SK-N-SH treated with all-trans-retinoic acid at 6 μM for 48 hours (cell line): ENCODE data around the gene RRAGB.
A peak's percentile ranks its signal among the peaks of the same experiment; 100 is the strongest.
"Not testable (repeated sequence)": the region's sequence is repeated elsewhere in the genome, so short reads cannot be mapped to it uniquely, and the experiment has no call there.

ENCODE experiments used
- ATAC-seq: fragments of 200-7000 bp; cut with Tn5 transposase; 3 replicates; pipeline ENCODE4 v1.9.1; 2020; ENCODE audit warnings: mild to moderate bottlenecking, moderate library complexity
- BACH2 ChIP-seq: fragments of 250-450 bp; sonication (Bioruptor Pico); IDR thresholded peaks from 2 replicates; pipeline ENCODE4 v1.9.0; 2021; ENCODE audit warnings: mild to moderate bottlenecking, borderline replicate concordance
- CREB5 ChIP-seq: fragments of 250-450 bp; sonication (Bioruptor Pico); IDR thresholded peaks from 2 replicates; pipeline ENCODE4 v1.5.1; 2020; ENCODE audit warnings: low read depth, mild to moderate bottlenecking, moderate library complexity
- CSDC2 ChIP-seq: fragments of 250-450 bp; sonication (Bioruptor Pico); IDR thresholded peaks from 2 replicates; pipeline ENCODE4 v1.5.0; 2020; ENCODE audit warnings: mild to moderate bottlenecking, moderate library complexity
- CSRNP3 ChIP-seq: fragments of 250-450 bp; sonication (Bioruptor Pico); IDR thresholded peaks from 2 replicates; pipeline ENCODE4 v1.5.1; 2021; ENCODE audit warnings: mild to moderate bottlenecking, moderate library complexity
- ESRRG ChIP-seq: fragments of 250-450 bp; sonication (Bioruptor Pico); IDR thresholded peaks from 2 replicates; pipeline ENCODE4 v1.6.1; 2021; ENCODE audit warnings: mild to moderate bottlenecking
- ISL1 ChIP-seq: fragments of 250-450 bp; sonication (Bioruptor Pico); IDR thresholded peaks from 2 replicates; pipeline ENCODE4 v2.1.2; 2022; ENCODE audit warnings: mild to moderate bottlenecking, moderate library complexity
- OSR1 ChIP-seq: fragments of 250-450 bp; sonication (Bioruptor Pico); IDR thresholded peaks from 2 replicates; pipeline ENCODE4 v1.8.0; 2022; ENCODE audit warnings: moderate library complexity, mild to moderate bottlenecking, inconsistent platforms
- PATZ1 ChIP-seq: fragments of 250-450 bp; sonication (Bioruptor Pico); IDR thresholded peaks from 2 replicates; pipeline ENCODE4 v1.8.0; 2020; ENCODE audit warnings: mild to moderate bottlenecking, moderate library complexity, borderline replicate concordance
- PPARA ChIP-seq: fragments of 250-450 bp; sonication (Bioruptor Pico); IDR thresholded peaks from 2 replicates; pipeline ENCODE4 v1.5.0; 2020; ENCODE audit warnings: mild to moderate bottlenecking, borderline replicate concordance
- RARB ChIP-seq: fragments of 250-450 bp; sonication (Bioruptor Pico); IDR thresholded peaks from 2 replicates; pipeline ENCODE4 v1.8.0; 2021; ENCODE audit warnings: mild to moderate bottlenecking, moderate library complexity
- SNAI2 ChIP-seq: fragments of 250-450 bp; sonication (Bioruptor Pico); IDR thresholded peaks from 2 replicates; pipeline ENCODE4 v1.5.0; 2020; ENCODE audit warnings: mild to moderate bottlenecking, moderate library complexity
- TCF4 ChIP-seq: fragments of 250-450 bp; sonication (Bioruptor Pico); IDR thresholded peaks from 2 replicates; pipeline ENCODE4 v1.8.0; 2021; ENCODE audit warnings: mild to moderate bottlenecking, moderate library complexity, borderline replicate concordance
- TOX ChIP-seq: fragments of 250-450 bp; sonication (Bioruptor Pico); IDR thresholded peaks from 2 replicates; pipeline ENCODE4 v1.8.0; 2021; ENCODE audit warnings: mild to moderate bottlenecking, moderate library complexity, borderline replicate concordance
- ZC3H10 ChIP-seq: fragments of 250-450 bp; sonication (Bioruptor Pico); IDR thresholded peaks from 2 replicates; pipeline ENCODE4 v1.5.1; 2021; ENCODE audit warnings: mild to moderate bottlenecking, moderate library complexity
- ZFP3 ChIP-seq: fragments of 250-450 bp; sonication (Bioruptor Pico); IDR thresholded peaks from 2 replicates; pipeline ENCODE4 v1.5.0; 2020; ENCODE audit warnings: mild to moderate bottlenecking, moderate library complexity
- ZFP30 ChIP-seq: fragments of 450-650 bp; formaldehyde crosslinking; IDR thresholded peaks from 2 replicates; pipeline ENCODE4 v1.5.0; 2022; ENCODE audit warnings: mild to moderate bottlenecking, moderate library complexity
- ZNF565 ChIP-seq: fragments of 450-650 bp; formaldehyde crosslinking; conservative IDR thresholded peaks from 2 replicates; pipeline ENCODE4 v1.5.0; 2020; ENCODE audit warnings: low read depth, mild to moderate bottlenecking, moderate library complexity
- ZNF70 ChIP-seq: fragments of 450-650 bp; formaldehyde crosslinking; IDR thresholded peaks from 2 replicates; pipeline ENCODE4 v1.5.0; 2020; ENCODE audit warnings: mild to moderate bottlenecking, moderate library complexity
- TF ChIP-seq, protein P1 (sequence below): fragments of 250-450 bp; sonication (Bioruptor Pico); IDR thresholded peaks from 2 replicates; pipeline ENCODE4 v1.5.0; 2020; ENCODE audit warnings: mild to moderate bottlenecking, moderate library complexity
- TF ChIP-seq, protein P2 (sequence below): fragments of 250-450 bp; sonication (Bioruptor Pico); IDR thresholded peaks from 2 replicates; pipeline ENCODE4 v1.8.0; 2021; ENCODE audit warnings: low read depth, mild to moderate bottlenecking, moderate library complexity, borderline replicate concordance

RRAGB gene

GRCh38 chrX:55767100-55767499, 49.6 kb downstream of the RRAGB start:
- TF ChIP-seq ZFP30 (CRISPR knock-in tag) (no peak), ISL1 (CRISPR knock-in tag) (peak; percentile 55)
- TF ChIP-seq, all 23 proteins: peak for 1
- ATAC-seq = peak; percentile 40; the same call in 2 of the 3 replicates

DNA sequence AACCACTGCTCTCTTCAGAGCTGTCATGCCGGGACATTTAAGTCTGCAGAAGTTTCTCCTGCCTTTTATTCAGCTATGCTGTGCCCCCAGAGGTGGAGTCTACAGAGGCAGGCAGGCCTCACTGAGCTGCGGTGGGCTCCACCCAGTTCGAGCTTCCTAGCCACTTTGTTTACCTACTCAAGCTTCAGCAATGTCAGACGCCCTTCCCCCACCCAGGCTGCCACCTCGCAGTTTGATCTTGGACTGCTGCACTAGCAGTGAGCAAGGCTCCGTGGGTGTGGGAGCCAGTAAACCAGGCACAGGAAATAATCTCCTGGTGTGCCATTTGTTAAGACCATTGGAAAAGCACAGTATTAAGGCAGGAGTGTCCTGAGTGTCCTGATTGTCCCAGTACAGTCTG, 56.9 kb downstream of the RRAGB start:
- ATAC-seq = not testable (repeated sequence)

GRCh38 chrX:55777596-55777995, 60.0 kb downstream of the RRAGB start:
- no peak for ATAC-seq
- TF ChIP-seq ZFP3 (CRISPR knock-in tag) (no peak), BACH2 (no peak), OSR1 (CRISPR knock-in tag) (no peak), ZFP30 (CRISPR knock-in tag) (no peak), ZNF70 (no peak), CSRNP3 (CRISPR knock-in tag) (no peak), TCF4 (no peak), CREB5 (CRISPR knock-in tag) (no peak), ISL1 (CRISPR knock-in tag) (no peak), PPARA (no peak), CSDC2 (no peak), ZNF565 (CRISPR knock-in tag) (no peak), PATZ1 (CRISPR knock-in tag) (no peak), ESRRG (CRISPR knock-in tag) (no peak)
- TF ChIP-seq, protein P1, sequence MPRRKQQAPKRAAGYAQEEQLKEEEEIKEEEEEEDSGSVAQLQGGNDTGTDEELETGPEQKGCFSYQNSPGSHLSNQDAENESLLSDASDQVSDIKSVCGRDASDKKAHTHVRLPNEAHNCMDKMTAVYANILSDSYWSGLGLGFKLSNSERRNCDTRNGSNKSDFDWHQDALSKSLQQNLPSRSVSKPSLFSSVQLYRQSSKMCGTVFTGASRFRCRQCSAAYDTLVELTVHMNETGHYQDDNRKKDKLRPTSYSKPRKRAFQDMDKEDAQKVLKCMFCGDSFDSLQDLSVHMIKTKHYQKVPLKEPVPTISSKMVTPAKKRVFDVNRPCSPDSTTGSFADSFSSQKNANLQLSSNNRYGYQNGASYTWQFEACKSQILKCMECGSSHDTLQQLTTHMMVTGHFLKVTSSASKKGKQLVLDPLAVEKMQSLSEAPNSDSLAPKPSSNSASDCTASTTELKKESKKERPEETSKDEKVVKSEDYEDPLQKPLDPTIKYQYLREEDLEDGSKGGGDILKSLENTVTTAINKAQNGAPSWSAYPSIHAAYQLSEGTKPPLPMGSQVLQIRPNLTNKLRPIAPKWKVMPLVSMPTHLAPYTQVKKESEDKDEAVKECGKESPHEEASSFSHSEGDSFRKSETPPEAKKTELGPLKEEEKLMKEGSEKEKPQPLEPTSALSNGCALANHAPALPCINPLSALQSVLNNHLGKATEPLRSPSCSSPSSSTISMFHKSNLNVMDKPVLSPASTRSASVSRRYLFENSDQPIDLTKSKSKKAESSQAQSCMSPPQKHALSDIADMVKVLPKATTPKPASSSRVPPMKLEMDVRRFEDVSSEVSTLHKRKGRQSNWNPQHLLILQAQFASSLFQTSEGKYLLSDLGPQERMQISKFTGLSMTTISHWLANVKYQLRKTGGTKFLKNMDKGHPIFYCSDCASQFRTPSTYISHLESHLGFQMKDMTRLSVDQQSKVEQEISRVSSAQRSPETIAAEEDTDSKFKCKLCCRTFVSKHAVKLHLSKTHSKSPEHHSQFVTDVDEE (CRISPR knock-in tag) = no peak

GRCh38 chrX:55778322-55778721, 60.8 kb downstream of the RRAGB start:
- TF ChIP-seq SNAI2 (CRISPR knock-in tag) = no peak
- TF ChIP-seq ZNF70 = no peak
- TF ChIP-seq ESRRG (CRISPR knock-in tag) = no peak
- TF ChIP-seq BACH2 = no peak
- TF ChIP-seq, protein P2, sequence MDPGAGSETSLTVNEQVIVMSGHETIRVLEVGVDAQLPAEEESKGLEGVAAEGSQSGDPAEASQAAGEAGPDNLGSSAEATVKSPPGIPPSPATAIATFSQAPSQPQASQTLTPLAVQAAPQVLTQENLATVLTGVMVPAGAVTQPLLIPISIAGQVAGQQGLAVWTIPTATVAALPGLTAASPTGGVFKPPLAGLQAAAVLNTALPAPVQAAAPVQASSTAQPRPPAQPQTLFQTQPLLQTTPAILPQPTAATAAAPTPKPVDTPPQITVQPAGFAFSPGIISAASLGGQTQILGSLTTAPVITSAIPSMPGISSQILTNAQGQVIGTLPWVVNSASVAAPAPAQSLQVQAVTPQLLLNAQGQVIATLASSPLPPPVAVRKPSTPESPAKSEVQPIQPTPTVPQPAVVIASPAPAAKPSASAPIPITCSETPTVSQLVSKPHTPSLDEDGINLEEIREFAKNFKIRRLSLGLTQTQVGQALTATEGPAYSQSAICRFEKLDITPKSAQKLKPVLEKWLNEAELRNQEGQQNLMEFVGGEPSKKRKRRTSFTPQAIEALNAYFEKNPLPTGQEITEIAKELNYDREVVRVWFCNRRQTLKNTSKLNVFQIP = no peak
- TF ChIP-seq ZC3H10 (CRISPR knock-in tag) = no peak
- TF ChIP-seq ZNF565 (CRISPR knock-in tag) = no peak
- no peak for TF ChIP-seq CSDC2
- TF ChIP-seq CREB5 (CRISPR knock-in tag) = no peak
- TF ChIP-seq RARB (CRISPR knock-in tag) = no peak
- TF ChIP-seq TOX (CRISPR knock-in tag) = no peak
- no peak for TF ChIP-seq CSRNP3 (CRISPR knock-in tag)
- no peak for TF ChIP-seq TCF4
- no peak for TF ChIP-seq ISL1 (CRISPR knock-in tag)
- ATAC-seq = no peak
